ENCODE measurements around the gene SHISAL1.

The SHISAL1 gene

GRCh38 chr22:44341431-44342346, 28.9 kb upstream of the SHISAL1 start:
- DNase-seq, result no peak

GRCh38 chr22:44340271-44341239, 27.8 kb upstream of the SHISAL1 start:
- DNase-seq, result no peak

- no peak for DNase-seq
Observed at GRCh38 chr22:44338906-44339305, 26.2 kb upstream of the SHISAL1 start.

GRCh38 chr22:44338177-44338810, 25.5 kb upstream of the SHISAL1 start:
- DNase-seq, result no peak

DNA sequence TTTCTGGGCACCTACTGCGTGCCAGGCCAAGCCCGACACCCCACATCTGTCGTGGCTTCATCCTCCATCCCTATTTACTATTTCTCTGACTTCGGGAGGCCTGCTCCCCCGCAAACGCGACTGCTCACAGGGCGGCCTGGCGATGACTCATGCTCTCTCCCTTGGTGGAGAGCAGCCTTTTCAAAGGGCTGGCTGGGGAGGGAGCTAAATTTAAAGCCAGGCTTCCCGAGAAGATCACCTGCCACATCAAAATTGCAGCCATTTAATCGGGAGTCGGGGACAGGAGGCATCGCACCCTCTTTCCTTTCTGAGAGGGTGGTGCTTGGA, 24.9 kb upstream of the SHISAL1 start:
- DNase-seq, result no peak

DNA sequence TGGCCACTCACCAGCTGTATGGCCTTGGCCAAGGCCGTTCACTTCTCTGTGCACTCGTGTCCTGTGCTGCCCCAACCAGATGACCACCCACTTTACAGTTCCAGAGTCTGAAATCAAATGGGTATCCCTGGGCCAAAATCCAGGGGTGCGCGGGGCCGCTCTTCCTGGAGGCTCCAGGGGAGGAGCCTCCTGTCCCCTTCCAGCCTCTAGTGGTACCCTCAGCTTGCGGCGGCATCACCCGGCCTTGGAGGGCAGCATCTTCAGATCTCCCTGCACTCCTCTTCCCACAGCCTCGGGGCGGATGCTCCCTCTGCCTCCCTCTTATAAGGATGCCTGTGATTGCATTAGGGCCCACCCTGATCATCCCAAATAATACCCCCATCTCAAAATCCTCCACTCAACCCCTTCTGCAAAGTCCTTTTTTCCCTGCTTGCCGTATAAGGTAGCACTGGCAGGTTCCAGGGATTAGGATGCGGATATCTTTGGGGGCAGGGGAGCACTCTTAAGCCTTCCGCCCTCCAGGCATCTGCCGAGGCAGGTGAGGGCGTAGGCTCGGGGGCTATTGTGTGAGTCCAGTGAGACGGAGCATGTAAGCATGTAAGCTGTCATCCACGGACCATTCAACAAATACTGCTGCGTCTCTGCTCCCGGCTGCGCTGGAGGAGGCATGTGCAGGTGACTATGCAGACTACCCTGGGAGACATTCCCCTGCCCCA, 24.4 kb upstream of the SHISAL1 start:
- DNase-seq, result no peak

- no peak for DNase-seq
Observed at GRCh38 chr22:44335903-44336803, 23.4 kb upstream of the SHISAL1 start.

DNA sequence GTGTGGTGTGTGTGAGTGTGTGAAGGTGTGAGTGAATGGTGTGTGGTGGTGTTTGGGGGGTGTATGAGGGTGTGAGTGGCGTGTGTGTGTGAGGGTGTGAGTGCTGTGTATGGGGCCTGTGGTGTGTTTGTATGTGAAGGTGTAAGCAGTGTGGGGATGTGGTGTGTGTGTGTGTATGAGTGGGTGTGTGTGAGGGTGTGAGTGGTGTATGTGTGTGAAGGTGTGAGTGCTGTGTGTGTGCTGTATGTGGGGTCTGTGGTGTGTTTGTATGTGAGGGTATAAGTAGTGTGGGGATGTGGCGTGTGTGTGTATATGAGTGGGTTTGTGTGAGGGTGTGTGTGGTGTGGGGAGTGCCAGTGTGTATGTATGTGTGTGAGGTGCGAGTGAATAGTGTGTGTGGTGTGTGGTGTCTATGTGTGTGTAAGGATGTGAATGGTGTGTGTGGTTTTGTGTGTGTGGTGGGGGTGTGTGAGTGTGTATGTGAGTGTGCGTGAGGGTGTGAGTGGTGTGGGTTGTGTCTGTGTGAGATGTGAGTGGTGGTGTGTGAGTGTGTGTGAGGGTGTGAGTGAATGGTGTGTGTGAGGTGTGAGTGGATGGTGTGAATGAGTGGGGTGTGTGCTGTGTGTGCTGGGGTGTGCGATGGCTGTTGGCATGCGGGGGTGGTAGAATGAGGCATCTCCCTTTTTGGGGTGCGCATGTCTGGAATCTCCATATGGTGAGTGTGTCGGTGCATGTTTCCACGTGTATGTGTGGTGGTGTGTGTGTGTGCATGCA, 22.5 kb upstream of the SHISAL1 start:
- no peak for DNase-seq

GRCh38 chr22:44333847-44334635, 21.3 kb upstream of the SHISAL1 start:
- no peak for DNase-seq

DNA sequence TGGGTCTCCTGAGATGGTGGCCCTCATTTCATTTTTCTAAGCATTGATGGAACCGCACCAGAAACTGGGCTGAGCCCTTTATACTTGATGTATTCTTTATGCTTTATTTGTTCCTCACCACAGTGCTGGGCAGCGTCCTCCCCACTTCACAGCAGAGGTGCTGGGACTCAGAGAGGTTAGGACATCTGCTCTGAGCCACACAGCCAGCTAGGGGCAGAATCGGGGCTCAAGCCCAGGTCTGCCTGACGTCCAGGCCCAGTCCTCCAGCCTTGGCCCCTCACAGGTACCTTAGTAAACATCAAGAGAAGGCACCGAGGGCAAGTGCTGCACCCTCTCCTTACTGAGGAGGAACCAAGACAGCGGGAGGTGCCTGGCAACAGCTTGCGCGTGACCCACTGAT, 20.2 kb upstream of the SHISAL1 start:
- DNase-seq, result no peak

- DNase-seq, result no peak
Observed at GRCh38 chr22:44331881-44332714, 19.3 kb upstream of the SHISAL1 start.

DNA sequence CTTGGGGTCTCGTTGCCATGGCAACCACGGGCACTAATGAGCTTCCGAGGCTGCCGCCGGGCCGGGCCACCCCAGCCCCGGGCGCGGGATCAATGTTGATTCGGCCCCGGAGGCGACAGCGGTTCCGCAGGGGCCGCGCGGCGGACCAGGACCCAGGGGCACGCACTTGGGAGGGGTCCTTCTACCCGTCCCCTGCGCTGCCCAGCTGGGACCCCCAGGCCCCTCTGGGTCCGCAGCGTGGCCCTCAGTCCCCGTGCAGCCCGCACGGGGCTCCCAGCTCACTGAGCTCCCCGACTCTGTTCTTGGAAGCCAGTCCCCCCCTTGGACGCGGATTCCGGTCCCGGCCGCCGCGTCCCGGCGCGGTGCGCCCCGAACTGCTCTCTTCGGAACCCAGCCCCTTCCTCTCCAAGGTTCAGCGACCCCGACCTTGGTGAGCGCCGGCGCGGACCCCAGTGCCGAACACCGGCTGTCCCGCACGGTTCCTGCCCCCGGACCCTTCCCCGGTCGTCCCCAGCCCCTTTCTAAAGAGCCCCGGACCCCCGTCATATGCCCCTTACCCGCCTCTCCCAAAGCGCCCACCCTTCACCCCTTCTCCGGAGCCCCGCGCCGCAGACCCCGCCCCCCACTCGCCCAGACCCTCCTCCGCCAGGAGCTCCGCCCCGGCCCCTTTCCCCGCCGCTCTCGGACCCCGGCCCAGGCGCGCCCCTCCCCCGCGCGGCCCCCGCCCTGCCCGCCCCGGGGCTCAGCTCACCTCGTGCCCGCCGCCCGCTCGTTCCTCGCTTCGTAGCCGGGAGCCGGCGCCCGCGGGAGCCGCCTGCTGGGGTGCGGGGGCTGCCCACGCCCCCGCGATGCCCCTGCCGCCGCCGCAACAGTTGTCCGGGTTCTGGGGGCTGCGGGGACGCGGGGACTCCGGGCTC, 18.3 kb upstream of the SHISAL1 start:
- no peak for DNase-seq

DNA sequence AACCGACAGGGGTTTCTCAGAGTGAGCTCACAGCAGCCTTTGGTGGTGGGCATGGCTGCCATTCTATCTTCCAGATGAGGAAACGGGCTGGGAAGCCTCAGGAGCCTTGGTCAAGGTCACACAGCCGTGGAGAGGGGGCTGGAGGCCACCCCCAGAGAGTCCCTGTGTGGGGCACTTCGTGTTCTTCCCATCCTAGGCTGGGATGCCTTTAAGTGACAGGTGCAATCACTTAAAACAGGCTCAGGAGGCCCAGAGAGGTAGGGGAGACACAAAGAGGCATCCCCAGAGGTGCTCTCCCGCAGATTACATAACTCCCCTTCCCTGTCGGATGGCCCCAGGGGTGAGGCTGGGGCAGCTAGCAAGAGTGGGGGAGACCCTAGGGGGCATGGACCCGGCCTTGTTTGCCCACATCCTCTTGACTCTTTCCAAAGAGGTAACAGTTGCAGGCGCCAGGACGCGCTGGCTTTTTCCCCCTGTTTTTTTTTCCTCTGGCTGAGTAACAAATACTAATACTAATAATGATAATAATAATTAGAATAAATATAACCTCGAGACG, 17.5 kb upstream of the SHISAL1 start:
- no peak for DNase-seq

GRCh38 chr22:44329179-44329796, 16.5 kb upstream of the SHISAL1 start:
- peak; percentile 71 for DNase-seq

DNA sequence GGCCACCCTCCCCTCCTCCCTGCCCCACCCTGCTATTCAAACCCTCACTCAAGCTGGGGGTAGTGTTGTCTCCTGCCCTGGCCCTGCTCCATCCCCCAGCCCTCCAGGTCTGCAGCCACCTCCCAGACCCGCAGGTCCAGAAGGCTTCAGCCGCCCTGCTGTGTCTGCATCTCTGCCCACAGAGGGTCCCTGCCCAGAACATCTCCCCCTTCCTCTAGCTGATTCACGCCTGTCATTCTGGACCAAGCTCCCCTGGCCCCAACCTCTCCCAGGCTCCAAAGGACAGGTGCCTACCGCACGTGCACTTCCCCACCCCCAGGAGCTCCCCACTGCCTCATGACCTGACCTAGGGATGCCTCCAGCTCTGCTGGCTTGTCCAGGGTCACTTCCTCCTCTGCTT, 16.0 kb upstream of the SHISAL1 start:
- DNase-seq, result no peak

DNA sequence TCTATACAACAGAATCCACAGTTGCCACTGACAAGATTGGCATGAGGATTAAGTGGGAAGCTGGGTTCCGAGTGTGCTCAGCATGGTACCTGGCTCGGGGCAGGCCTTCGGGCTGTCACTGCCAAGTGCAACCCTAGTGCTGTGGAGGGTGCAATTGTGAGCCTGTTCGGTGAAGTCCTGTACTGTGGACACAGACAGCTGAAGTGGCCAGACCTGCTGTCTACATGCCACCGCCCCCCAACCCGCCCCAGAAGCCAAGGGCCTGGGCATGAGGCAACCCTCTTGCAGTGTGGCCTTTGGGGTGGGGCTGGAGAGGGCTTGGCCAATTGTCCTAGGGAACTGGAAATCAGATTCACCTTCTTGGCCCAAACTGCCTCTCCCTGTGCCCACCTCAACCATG, 15.6 kb upstream of the SHISAL1 start:
- no peak for DNase-seq

GRCh38 chr22:44326491-44326885, 13.7 kb upstream of the SHISAL1 start:
- DNase-seq, result no peak
